Measurements from ENCODE around the gene PCSK4.

Gene PCSK4

GRCh38 chr19:1435378-1435989 is 54.7 kb downstream of the PCSK4 start:
- Mint-ChIP-seq H3K27me3 (ENCODE audit: low read depth) (no peaks in the 10 kb centered on the region), H3K4me1 (ENCODE audit: low read depth) (peaks cover 10% of the 10 kb centered on the region), H3K9me3 (no peaks in the 10 kb centered on the region), H3K36me3 (ENCODE audit: low read depth) (peaks cover 29% of the 10 kb centered on the region), H3K27ac (no peak overlapping the region), H3K4me3 (no peak overlapping the region)
- DNase-seq (ENCODE audit: low spot score): no peak

DNA sequence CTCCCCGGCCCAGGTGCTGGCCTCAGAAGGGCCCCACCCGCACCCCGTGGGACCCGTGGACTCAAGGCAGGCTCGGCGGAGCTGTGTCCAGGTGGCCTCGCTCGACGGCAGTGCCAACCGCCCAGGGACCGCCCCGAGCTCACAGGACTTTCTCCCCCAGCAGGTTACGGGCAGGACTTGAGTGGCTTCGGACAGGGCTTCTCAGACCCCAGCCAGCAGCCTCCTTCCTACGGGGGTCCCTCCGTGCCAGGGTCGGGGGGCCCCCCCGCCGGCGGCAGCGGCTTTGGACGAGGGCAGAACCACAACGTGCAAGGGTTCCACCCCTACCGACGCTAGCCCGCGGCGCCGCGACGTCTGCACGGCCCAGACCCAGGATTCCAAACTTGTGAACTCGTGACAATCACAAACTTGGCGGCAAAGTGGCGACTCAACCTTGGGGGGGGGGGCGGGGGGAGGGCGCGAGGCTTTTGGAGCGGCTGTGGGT is 55.5 kb downstream of the PCSK4 start:
- DNase-seq (ENCODE audit: low spot score): no peak
- Mint-ChIP-seq H3K4me1 (ENCODE audit: low read depth) (peaks cover 5% of the 10 kb centered on the region), H3K27me3 (ENCODE audit: low read depth) (no peaks in the 10 kb centered on the region), H3K36me3 (ENCODE audit: low read depth) (peaks cover 25% of the 10 kb centered on the region), H3K4me3 (no peak overlapping the region), H3K9me3 (no peaks in the 10 kb centered on the region), H3K27ac (no peak overlapping the region)

GRCh38 chr19:1434040-1434366 is 56.1 kb downstream of the PCSK4 start:
- Mint-ChIP-seq H3K27ac (no peak overlapping the region), H3K4me3 (no peak overlapping the region), H3K9me3 (no peaks in the 10 kb centered on the region), H3K36me3 (ENCODE audit: low read depth) (peaks cover 19% of the 10 kb centered on the region), H3K4me1 (ENCODE audit: low read depth) (peaks cover 2% of the 10 kb centered on the region), H3K27me3 (ENCODE audit: low read depth) (no peaks in the 10 kb centered on the region)
- DNase-seq (ENCODE audit: low spot score): no peak

DNA sequence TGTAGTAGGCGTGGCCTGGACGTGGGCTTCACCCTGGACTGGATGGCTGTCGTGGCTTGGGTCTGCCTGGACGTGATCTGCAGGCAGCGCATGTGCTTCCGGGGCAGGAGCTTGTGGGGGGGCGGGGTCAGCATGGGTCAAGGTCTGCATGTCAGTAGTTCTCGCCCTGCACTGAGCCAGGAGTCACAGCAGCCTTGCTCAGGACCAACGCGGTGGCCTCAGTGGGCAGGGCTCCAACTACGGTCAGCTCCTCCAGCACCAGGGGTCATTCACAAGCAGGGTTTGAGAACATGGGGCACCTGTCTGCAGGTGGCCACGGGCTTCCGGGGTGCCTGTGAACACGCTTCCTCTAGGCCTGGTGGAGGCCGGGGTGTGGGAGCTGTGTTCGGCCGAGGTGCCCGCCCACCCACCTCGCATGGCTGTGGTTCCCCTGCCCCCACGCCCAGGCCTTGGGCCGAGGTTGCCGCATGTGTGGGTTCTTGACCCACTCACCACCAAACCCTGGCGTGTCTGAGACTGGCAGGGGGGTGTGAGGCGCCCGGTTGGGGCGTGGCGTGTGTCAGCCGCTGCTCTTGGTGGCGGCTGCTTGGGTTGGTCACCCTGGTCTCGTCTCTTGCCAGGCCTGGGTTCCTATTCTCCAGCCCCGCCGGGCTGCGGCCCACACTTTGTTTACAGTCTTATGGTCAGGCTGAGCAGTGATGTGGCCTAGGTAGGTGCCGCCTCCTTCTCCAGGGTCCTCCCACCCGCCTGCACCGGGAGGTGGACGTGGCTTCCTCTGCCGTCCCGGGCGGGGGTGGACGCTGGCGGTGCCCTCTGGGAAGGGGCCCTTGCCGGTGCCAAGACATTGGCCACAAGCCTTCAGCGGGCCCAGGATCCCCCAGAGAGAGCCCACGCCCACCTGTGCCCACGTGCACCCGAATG is 56.8 kb downstream of the PCSK4 start:
- Mint-ChIP-seq H3K36me3 (ENCODE audit: low read depth) (peaks cover 17% of the 10 kb centered on the region), H3K27ac (no peak overlapping the region), H3K9me3 (no peaks in the 10 kb centered on the region)

DNA sequence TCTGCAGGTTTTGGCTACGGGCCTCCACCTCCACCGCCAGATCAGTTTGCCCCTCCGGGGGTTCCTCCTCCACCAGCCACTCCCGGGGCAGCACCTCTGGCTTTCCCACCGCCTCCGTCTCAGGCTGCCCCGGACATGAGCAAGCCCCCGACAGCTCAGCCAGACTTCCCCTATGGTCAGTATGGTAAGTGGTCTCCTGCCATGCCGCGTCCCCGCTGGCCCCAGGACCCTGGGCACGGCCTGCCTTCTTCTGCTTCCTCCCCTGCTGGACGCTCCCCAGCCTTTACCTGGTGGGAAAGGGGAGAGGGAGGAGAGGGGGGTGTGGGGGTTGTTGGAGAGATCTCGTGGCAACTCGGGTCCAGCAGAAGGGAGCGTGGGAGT is 57.7 kb downstream of the PCSK4 start:
- peaks cover 14% of the 10 kb centered on the region for H3K36me3 Mint-ChIP-seq (ENCODE audit: low read depth)
- no peak overlapping the region for H3K27ac Mint-ChIP-seq
- no peaks in the 10 kb centered on the region for H3K9me3 Mint-ChIP-seq
- H3K4me3 Mint-ChIP-seq: no peak overlapping the region
- no peaks in the 10 kb centered on the region for H3K4me1 Mint-ChIP-seq (ENCODE audit: low read depth)
- H3K27me3 Mint-ChIP-seq (ENCODE audit: low read depth): no peaks in the 10 kb centered on the region
- DNase-seq (ENCODE audit: low spot score): no peak

More for the DNA sequence above, 56.8 kb downstream of the PCSK4 start:
- Mint-ChIP-seq H3K4me3 (no peak overlapping the region), H3K4me1 (ENCODE audit: low read depth) (peaks cover 2% of the 10 kb centered on the region), H3K27me3 (ENCODE audit: low read depth) (no peaks in the 10 kb centered on the region)
- no peak for DNase-seq (ENCODE audit: low spot score)

DNA sequence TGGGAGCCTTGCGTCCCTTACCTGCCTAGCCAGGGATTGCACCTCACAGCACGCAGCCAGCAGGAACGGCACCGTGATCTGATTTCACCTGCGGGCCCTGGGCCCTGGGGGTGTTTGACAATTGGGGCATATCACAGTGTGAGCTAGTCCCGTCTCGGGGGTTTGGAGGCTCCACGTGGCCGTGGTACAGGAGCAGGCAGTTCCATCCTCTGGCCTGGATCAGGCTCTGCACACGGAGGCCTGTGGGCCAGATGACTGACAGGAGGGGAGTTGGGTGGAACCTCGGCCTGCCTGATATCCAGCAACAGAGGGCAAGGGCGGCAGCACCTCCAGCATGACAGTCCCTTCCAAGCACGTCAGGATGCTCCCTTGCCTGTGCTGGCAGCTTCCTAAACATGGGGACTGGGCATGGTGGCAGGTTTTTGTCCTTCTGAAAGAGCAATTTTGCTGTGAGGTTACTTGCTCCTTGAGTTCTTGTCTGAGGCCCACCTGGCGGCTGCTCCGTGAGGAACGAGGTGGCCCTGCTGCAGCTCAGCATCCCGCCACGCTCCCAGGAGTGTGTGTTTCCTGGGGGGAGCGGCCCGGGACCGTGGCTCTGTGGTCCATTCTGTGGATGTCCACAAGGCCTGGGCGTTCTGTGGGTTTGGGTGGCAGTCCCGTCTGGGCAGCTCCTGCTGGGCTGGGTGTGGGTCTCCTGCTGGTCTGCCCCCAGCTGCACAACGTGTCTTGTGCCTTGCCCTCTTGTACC is 58.2 kb downstream of the PCSK4 start:
- Mint-ChIP-seq H3K27ac (peak overlapping the region; percentile 26), H3K36me3 (ENCODE audit: low read depth) (peaks cover 14% of the 10 kb centered on the region), H3K4me1 (ENCODE audit: low read depth) (no peaks in the 10 kb centered on the region), H3K27me3 (ENCODE audit: low read depth) (no peaks in the 10 kb centered on the region), H3K9me3 (no peaks in the 10 kb centered on the region), H3K4me3 (no peak overlapping the region)
- DNase-seq (ENCODE audit: low spot score): no peak
